Stimulated activated CD8-positive, alpha-beta memory T cell treated with anti-CD3 and anti-CD28 coated beads, Interleukin-12 subunit alpha, Interleukin-12 subunit beta, amount 100 ng/mL, for 4 hours (primary cell): ENCODE results near the gene UGT1A10.

Experiments
- DNase-seq: peaks from one replicate; pipeline ENCODE4 v3.0.0-alpha.2; 2020; ENCODE audit warnings: low read depth

Gene UGT1A10

GRCh38 chr2:233803994-233804393 lies 167.7 kb downstream of the UGT1A10 start:
- DNase-seq, result no peak

GRCh38 chr2:233807215-233807865 lies 171.1 kb downstream of the UGT1A10 start:
- DNase-seq, result no peak

- DNase-seq, result no peak
Observed at GRCh38 chr2:233807966-233808935, 172.0 kb downstream of the UGT1A10 start.

- no peak for DNase-seq
Observed at GRCh38 chr2:233810385-233810784, 174.1 kb downstream of the UGT1A10 start.

- DNase-seq, result no peak
Observed at GRCh38 chr2:233811087-233811486, 174.8 kb downstream of the UGT1A10 start.

- DNase-seq, result no peak
Observed at GRCh38 chr2:233811732-233812131, 175.5 kb downstream of the UGT1A10 start.

- no peak for DNase-seq
Observed at GRCh38 chr2:233813236-233814055, 177.2 kb downstream of the UGT1A10 start.

- DNase-seq, result no peak
Observed at GRCh38 chr2:233814056-233814835, 178.0 kb downstream of the UGT1A10 start.

- DNase-seq, result no peak
Observed at GRCh38 chr2:233815861-233816260, 179.6 kb downstream of the UGT1A10 start.

GRCh38 chr2:233816334-233816733 lies 180.1 kb downstream of the UGT1A10 start:
- no peak for DNase-seq

- DNase-seq, result no peak
Observed at GRCh38 chr2:233816771-233817170, 180.5 kb downstream of the UGT1A10 start.

- DNase-seq, result no peak
Observed at GRCh38 chr2:233817361-233817911, 181.2 kb downstream of the UGT1A10 start.

- no peak for DNase-seq
Observed at GRCh38 chr2:233817995-233818638, 181.9 kb downstream of the UGT1A10 start.

GRCh38 chr2:233818639-233819621 lies 182.7 kb downstream of the UGT1A10 start:
- DNase-seq, result no peak

- no peak for DNase-seq
Observed at GRCh38 chr2:233819884-233820773, 183.9 kb downstream of the UGT1A10 start.

- no peak for DNase-seq
Observed at GRCh38 chr2:233820774-233821105, 184.5 kb downstream of the UGT1A10 start.

GRCh38 chr2:233821196-233821595 lies 184.9 kb downstream of the UGT1A10 start:
- DNase-seq, result no peak

GRCh38 chr2:233821709-233822100 lies 185.5 kb downstream of the UGT1A10 start:
- DNase-seq, result no peak
